Measurements from ENCODE around the gene PDE6H. TPM values are rescaled to one million over a fixed set of nuclear protein-coding genes. Genes with fewer than 3 reads are reported as not detected.

PDE6H gene
- total RNA-seq, 1 experiment from 2014 or later, result not detected

GRCh38 chr12:14962797-14963196, 10.0 kb upstream of the PDE6H start:
- CTCF ChIA-PET, result no interaction called here
- intact Hi-C loops (cut with micrococcal nuclease; ENCODE audit: unreplicated experiment), result no loop called here
- no peak overlapping the region for H3K27ac ChIP-seq (ENCODE audit: low read length)

GRCh38 chr12:14963520-14963919, 9.3 kb upstream of the PDE6H start:
- Histone ChIP-seq H3K9me3 (ENCODE audit: control insufficient read depth, insufficient read depth, low read depth, low read length) (no peaks in the 10 kb centered on the region), H3K36me3 (ENCODE audit: control insufficient read depth, insufficient read depth, low read length) (no peaks in the 10 kb centered on the region), H3K27ac (ENCODE audit: low read length) (no peak overlapping the region), H3K27me3 (ENCODE audit: control insufficient read depth, insufficient read depth, low read length) (no peaks in the 10 kb centered on the region), H3K4me3 (ENCODE audit: low read depth in 2 of 2, low read length in 2 of 2) (no peak overlapping the region), H3K4me1 (ENCODE audit: control insufficient read depth, insufficient read depth, low read length) (no peaks in the 10 kb centered on the region)
- in situ Hi-C loops (cut with HindIII; ENCODE audit: low pct_unique_long_range_greater_than_20kb, low sequenced_read_pairs), result no loop called here
- no peak for DNase-seq (ENCODE audit: low read depth, low spot score)
- intact Hi-C loops (cut with micrococcal nuclease; ENCODE audit: unreplicated experiment), result no loop called here
- ChIA-PET CTCF (no interaction called here), POLR2A (interaction anchor here (0.6 kb wide), 1 partner anchor 15 kb away, joined by 5 read pairs; no protein-coding TSS in a partner anchor)
- BruUV-seq (replicated peaks), result no TSS peak
- TF ChIP-seq TCF7L2 (IDR thresholded peaks at IDR 0.05; ENCODE audit: low read depth, low read length) (no peak), SIN3A (IDR thresholded peaks at IDR 0.05; ENCODE audit: borderline replicate concordance, insufficient read depth, low read depth, low read length) (no peak), POLR2AphosphoS5 (IDR thresholded peaks at IDR 0.05; ENCODE audit: low read depth, low read length) (no peak)
- TF ChIP-seq, protein P1, sequence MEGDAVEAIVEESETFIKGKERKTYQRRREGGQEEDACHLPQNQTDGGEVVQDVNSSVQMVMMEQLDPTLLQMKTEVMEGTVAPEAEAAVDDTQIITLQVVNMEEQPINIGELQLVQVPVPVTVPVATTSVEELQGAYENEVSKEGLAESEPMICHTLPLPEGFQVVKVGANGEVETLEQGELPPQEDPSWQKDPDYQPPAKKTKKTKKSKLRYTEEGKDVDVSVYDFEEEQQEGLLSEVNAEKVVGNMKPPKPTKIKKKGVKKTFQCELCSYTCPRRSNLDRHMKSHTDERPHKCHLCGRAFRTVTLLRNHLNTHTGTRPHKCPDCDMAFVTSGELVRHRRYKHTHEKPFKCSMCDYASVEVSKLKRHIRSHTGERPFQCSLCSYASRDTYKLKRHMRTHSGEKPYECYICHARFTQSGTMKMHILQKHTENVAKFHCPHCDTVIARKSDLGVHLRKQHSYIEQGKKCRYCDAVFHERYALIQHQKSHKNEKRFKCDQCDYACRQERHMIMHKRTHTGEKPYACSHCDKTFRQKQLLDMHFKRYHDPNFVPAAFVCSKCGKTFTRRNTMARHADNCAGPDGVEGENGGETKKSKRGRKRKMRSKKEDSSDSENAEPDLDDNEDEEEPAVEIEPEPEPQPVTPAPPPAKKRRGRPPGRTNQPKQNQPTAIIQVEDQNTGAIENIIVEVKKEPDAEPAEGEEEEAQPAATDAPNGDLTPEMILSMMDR (IDR thresholded peaks at IDR 0.05), result no peak
- TF ChIP-seq, protein P2, sequence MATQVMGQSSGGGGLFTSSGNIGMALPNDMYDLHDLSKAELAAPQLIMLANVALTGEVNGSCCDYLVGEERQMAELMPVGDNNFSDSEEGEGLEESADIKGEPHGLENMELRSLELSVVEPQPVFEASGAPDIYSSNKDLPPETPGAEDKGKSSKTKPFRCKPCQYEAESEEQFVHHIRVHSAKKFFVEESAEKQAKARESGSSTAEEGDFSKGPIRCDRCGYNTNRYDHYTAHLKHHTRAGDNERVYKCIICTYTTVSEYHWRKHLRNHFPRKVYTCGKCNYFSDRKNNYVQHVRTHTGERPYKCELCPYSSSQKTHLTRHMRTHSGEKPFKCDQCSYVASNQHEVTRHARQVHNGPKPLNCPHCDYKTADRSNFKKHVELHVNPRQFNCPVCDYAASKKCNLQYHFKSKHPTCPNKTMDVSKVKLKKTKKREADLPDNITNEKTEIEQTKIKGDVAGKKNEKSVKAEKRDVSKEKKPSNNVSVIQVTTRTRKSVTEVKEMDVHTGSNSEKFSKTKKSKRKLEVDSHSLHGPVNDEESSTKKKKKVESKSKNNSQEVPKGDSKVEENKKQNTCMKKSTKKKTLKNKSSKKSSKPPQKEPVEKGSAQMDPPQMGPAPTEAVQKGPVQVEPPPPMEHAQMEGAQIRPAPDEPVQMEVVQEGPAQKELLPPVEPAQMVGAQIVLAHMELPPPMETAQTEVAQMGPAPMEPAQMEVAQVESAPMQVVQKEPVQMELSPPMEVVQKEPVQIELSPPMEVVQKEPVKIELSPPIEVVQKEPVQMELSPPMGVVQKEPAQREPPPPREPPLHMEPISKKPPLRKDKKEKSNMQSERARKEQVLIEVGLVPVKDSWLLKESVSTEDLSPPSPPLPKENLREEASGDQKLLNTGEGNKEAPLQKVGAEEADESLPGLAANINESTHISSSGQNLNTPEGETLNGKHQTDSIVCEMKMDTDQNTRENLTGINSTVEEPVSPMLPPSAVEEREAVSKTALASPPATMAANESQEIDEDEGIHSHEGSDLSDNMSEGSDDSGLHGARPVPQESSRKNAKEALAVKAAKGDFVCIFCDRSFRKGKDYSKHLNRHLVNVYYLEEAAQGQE (IDR thresholded peaks at IDR 0.05; ENCODE audit: insufficient read depth in 1 of 2, low read depth in 2 of 2, low read length in 1 of 2), result no peak
- no peak for ATAC-seq

More at GRCh38 chr12:14962797-14963196, 10.0 kb upstream of the PDE6H start:
- ATAC-seq (no peak), DNase-seq (ENCODE audit: low read depth, low spot score) (no peak)
- Histone ChIP-seq H3K27me3 (ENCODE audit: control insufficient read depth, insufficient read depth, low read length) (no peaks in the 10 kb centered on the region), H3K36me3 (ENCODE audit: control insufficient read depth, insufficient read depth, low read length) (no peaks in the 10 kb centered on the region), H3K4me1 (ENCODE audit: control insufficient read depth, insufficient read depth, low read length) (no peaks in the 10 kb centered on the region), H3K9me3 (ENCODE audit: control insufficient read depth, insufficient read depth, low read depth, low read length) (no peaks in the 10 kb centered on the region), H3K4me3 (ENCODE audit: low read depth in 2 of 2, low read length in 2 of 2) (no peak overlapping the region)
- TF ChIP-seq, protein P1 (IDR thresholded peaks at IDR 0.05), result no peak
- no peak for TF ChIP-seq POLR2AphosphoS5 (IDR thresholded peaks at IDR 0.05; ENCODE audit: low read depth, low read length)
- no peak for TF ChIP-seq SIN3A (IDR thresholded peaks at IDR 0.05; ENCODE audit: borderline replicate concordance, insufficient read depth, low read depth, low read length)
- TF ChIP-seq TCF7L2 (IDR thresholded peaks at IDR 0.05; ENCODE audit: low read depth, low read length), result no peak
- TF ChIP-seq, protein P2 (IDR thresholded peaks at IDR 0.05; ENCODE audit: insufficient read depth in 1 of 2, low read depth in 2 of 2, low read length in 1 of 2), result no peak
- BruUV-seq (replicated peaks), result no TSS peak
- POLR2A ChIA-PET, result interaction anchor here (0.6 kb wide), 1 partner anchor 15 kb away, joined by 5 read pairs; no protein-coding TSS in a partner anchor
- in situ Hi-C loops (cut with HindIII; ENCODE audit: low pct_unique_long_range_greater_than_20kb, low sequenced_read_pairs), result no loop called here
